KBM-7 (cell line): ENCODE results near the gene CLHC1.
"Not testable (repeated sequence)": the region's sequence is repeated elsewhere in the genome, so short reads cannot be mapped to it uniquely, and the experiment has no call there.

Source experiments
- DNase-seq: peaks from one replicate; pipeline ENCODE4 v3.0.0-alpha.2; 2015
- in situ Hi-C: fragments of 300-500 bp; cut with MboI; formaldehyde crosslinking; loops from 2 replicates; pipeline ENCODE4 v1.14.3; 2020; ENCODE audit warnings: low sequenced_read_pairs, low pct_unique_long_range_greater_than_20kb, mixed read lengths

The CLHC1 gene

GRCh38 chr2:55232084-55232862 lies at the start of gene CLHC1, which contains the start of gene RPS27A:
Gene CLHC1, minus strand, starts transcription at chr2:55232293. Its CDS starts 9,882 bp downstream, at chr2:55222411.
Gene RPS27A, plus strand, starts transcription at chr2:55232688. Its CDS starts 137 bp downstream, at chr2:55232825.
- peak; percentile 98 for DNase-seq
- in situ Hi-C loops = no loop called here

- DNase-seq, in situ Hi-C loops: not testable (repeated sequence)
These were observed 48.9 kb upstream of the CLHC1 start for GRCh38 chr2:55280851-55281546.

DNA sequence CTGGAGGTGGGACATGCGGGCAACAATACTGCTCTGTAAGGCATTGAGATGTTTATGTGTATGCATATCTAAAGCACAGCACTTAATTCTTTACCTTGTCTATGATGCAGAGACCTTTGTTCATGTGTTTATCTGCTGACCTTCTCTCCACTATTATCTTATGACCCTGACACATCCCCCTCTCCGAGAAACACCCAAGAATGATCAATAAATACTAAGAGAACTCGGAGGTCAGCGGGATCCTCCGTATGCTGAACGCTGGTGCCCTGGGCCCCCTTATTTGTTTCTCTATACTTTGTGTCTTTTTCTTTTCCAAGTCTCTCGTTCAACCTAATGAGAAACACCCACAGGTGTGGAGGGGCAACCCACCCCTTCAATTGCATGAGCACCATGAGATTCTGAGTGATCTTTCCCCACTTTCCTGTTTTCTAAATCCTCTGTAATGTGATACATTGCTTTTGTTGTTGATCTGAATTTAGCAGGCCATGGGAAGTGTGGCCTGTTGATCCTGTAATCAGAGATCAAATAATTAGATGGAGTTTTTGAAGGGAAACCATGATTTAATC lies 47.8 kb upstream of the CLHC1 start:
- DNase-seq, in situ Hi-C loops: not testable (repeated sequence)

DNA sequence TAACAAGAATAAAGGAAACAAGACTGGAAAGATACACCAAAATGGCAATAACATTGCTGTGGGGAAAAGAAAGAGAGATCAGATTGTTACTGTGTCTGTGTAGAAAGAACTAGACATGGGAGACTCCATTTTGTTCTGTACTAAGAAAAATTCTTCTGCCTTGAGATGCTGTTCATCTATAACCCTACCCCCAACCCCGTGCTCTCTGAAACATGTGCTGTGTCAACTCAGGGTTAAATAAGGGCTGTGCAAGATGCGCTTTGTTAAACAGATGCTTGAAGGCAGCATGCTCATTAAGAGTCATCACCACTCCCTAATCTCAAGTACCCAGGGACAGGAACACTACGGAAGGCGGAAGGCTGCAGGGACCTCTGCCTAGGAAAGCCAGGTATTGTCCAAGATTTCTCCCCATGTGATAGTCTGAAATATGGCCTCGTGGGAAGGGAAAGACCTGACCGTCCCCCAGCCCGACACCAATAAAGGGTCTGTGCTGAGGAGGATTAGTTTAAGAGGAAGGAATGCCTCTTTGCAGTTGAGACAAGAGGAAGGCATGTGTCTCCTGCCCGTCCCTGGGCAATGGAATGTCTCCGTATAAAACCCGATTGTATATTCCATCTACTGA lies 47.2 kb upstream of the CLHC1 start:
- in situ Hi-C loops, DNase-seq: not testable (repeated sequence)

DNA sequence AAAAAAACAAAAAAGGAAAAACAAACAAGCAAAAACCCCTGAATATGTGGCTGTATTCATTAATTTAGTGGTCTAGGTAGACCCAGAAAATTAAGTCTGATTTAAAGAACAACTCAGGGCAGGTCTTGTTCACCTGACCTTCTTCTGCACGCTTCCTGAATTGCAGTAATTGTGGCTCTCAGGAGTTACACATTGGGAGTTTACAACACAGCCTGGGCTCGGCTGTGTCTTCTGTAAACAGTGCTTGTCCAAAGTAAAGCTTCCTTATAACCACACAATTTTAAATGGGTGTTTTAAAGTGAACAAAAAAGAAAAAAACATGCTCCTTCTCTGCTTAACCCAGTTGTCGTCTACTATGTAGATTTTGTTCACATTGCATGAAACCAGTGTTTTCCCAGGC lies 45.2 kb upstream of the CLHC1 start:
- no peak for DNase-seq
- in situ Hi-C loops = no loop called here

- in situ Hi-C loops = not testable (repeated sequence)
These were observed 42.3 kb upstream of the CLHC1 start for GRCh38 chr2:55274346-55274745.

DNA sequence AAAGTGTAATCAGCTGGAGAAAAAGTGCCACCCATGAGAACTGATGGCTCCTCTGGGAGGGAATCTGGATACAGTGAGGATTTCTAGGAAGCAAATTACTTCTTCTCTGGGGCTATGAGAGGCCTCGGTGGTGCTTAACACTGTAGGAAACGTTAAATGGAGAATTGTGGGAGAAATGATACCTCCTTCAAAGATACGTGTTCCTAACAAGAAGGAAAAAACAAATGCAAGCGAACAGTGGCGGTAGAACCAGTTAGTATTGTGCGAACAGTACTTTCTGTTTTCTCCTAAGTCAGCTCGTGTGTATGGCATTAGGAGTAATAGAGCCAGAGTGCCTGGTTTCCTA lies 37.5 kb upstream of the CLHC1 start:
- DNase-seq = no peak
- in situ Hi-C loops = no loop called here

More at GRCh38 chr2:55274346-55274745, 42.3 kb upstream of the CLHC1 start:
- DNase-seq = not testable (repeated sequence)

DNA sequence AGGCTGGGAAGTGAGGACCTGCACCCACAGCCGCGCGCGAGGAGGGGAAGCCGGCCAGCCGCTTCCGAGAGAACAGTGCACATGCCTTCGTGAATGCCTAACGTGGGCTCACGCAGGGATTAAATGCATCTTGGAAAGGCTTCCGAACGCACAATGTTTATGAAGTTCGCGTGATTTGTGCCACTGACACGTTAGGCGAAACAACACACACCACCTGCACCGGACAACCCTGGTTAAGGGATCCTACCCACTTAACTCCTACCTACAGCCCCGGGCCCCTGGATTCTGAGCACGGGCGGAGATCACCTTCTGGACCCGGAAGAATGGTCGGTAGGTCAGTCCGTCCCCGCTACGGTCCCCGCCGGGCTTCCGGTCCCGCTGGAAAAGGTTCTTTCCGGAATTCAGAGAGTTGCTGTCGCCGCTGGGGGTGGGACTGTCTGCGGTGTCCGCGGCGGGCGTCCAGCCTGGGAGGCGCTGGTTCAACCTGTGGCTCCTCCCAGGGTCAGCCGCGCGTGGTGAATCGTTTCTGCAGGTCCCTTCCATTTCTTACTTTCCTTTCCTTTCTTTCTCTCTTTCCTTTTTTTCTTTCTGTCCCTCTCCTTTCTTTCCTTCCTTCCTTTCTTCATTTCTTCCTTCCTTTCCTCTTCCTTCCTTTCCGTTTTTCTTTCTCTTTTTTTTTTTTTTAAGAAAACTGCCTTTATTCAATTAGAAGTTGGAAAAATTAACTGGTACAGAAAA lies 37.0 kb upstream of the CLHC1 start, which contains the start of gene MTIF2:
Gene MTIF2 (minus strand): TSS at position 325 of the 738 bp plus-strand sequence. CDS start 5,373 bp downstream, outside the sequence.
- DNase-seq = peak; percentile 95
- in situ Hi-C loops = no loop called here

- in situ Hi-C loops = no loop called here
- no peak for DNase-seq
These were observed 36.3 kb upstream of the CLHC1 start for GRCh38 chr2:55268288-55268906.

DNA sequence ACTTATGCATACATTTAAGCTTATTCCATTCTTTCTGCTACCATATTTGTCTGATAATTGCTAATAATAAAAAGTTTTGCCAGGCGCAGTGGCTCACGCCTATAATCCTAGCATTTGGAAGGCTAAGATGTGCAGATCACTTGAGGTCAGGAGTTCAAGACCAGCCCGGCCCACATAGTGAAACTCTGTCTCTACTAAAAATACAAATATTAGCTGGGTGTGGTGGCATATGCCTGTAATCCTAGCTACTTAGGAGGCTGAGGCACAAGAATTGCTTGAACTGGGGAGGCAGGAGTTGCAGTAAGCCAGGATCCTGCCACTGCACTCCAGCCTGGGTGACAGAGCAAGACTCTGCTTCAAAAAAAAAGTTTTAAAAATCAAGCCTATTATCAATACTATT lies 27.5 kb upstream of the CLHC1 start:
- in situ Hi-C loops = not testable (repeated sequence)

GRCh38 chr2:55252832-55253231 lies 20.7 kb upstream of the CLHC1 start:
- DNase-seq = no peak
- in situ Hi-C loops = no loop called here

More for the DNA sequence above, 27.5 kb upstream of the CLHC1 start:
- DNase-seq = not testable (repeated sequence)

- no peak for DNase-seq
- in situ Hi-C loops = no loop called here
These were observed 14.9 kb upstream of the CLHC1 start for GRCh38 chr2:55247025-55247424.

DNA sequence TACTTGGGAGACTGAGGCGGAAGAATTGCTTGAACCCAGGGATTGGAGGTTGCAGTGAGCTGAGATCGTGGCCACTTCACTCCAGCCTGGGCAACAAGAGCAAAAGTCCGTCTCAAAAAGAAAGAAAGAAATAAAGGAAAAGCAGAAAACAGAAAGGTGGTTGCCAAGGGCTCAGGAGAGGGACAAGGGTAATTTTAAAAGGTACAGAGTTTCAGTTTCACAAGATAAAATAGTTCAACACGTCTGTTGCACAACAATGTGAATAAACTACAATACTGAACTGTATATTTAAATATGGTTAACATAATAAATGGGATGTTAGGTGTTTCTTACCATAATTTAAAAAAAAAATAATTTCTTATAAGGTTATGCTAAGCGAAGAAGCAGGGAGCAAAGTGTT lies 13.3 kb upstream of the CLHC1 start:
- in situ Hi-C loops = no loop called here
- no peak for DNase-seq

DNA sequence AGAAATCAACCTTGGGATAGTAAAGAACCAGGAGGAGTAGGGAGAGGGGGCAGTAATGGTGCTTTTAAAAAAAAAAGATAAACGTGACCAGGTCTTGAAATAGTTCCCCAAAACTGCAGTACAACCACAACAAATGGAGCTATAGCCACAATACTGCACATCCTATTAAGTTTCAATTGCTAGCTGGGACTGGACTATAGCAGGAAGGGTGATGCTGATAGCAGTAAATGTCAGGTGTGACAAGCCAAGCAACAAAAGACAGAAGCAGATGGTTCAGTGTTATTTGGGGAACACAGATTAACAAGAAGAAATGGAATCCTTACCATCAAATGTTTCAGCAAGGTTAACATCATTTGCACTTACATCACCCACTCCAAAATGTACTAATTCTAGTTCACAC lies 10.5 kb upstream of the CLHC1 start:
- in situ Hi-C loops = no loop called here

GRCh38 chr2:55241582-55241981 lies 9.5 kb upstream of the CLHC1 start:
- in situ Hi-C loops, DNase-seq: not testable (repeated sequence)

More for the DNA sequence above, 10.5 kb upstream of the CLHC1 start:
- DNase-seq = no peak

DNA sequence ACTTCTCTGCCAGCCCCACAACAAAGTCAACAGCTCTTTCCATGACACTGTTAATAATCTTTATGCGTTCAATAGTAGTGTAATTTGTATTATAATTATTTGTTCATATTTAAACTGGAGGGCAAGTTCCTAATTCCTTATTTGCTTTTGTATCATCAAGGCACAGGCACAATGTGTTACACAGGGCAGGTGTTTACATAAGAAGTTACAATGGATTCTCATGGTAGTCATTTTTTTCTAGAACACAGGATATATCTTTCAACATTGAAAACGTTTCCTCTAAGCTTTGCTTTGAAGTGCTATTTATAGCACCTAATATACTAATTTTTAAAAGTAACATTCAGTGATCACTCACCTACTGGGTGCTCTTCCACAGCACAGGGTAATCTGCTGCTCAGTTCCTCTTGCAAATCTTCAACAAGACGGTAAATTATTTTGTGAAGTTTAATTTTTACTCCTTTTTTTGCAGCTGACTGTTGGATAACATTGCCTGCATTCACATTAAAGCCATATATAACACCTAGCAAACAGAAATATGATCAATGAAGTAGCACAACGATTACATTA lies 7.6 kb upstream of the CLHC1 start:
- no peak for DNase-seq

DNA sequence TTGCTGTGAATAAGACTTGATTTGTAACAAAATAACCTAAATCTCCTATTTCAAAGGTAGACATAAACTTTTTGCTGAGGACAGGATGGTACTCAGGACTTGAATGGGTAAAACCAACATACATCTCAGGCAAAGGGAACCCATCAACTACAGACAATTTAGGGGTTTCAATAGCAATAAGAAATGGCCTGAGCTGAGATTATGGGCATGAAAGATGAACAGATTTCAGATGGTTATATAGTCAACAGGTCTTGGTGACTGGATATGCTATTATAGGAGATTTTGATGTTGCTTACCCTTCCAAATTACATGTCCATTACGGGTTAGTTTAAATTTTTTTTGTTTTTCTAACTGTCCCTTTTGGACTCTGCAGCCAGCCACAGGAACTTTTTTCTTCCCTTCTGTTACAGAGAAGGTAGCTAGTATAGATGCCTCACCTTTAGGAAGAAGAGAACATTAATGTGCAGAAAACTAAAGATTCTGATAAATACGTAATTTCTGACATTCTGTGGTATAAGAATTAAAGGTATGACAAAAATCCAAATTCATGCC lies 5.0 kb upstream of the CLHC1 start:
- in situ Hi-C loops = no loop called here
- DNase-seq = peak; percentile 31

More for the DNA sequence above, 7.6 kb upstream of the CLHC1 start:
- in situ Hi-C loops = no loop called here
